NOMO-1 treated with dmso at 0.1 percent for 144 hours (cell line): ENCODE data around the gene FZD10.
A peak's percentile ranks its signal among the peaks of the same experiment; 100 is the strongest.

Experiments used
- DNase-seq: peaks from one replicate; lab custom pipeline; 2025; ENCODE audit not compliant: unreplicated experiment; lab: John Stamatoyannopoulos, UW

The FZD10 gene

DNA sequence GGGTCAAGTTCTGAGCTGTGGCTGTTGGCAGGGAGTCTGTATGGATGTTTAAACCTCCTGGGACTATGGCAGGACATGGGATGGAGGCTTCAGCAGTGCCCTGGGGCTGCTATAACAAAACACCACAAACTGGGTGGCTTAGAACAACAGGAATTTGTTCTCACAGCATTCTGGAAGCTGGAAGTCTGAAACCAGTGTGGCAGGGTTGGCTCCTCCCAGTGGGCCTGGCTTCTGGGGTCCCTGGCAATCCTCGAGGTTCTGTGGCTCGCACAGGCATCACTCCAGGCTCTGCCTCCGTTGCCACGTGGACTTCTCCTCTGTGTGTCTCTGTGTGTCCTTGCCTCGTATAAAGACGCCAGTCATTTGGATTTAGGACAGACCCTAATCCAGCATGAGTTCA is 39.9 kb downstream of the FZD10 start:
- no peak for DNase-seq

DNA sequence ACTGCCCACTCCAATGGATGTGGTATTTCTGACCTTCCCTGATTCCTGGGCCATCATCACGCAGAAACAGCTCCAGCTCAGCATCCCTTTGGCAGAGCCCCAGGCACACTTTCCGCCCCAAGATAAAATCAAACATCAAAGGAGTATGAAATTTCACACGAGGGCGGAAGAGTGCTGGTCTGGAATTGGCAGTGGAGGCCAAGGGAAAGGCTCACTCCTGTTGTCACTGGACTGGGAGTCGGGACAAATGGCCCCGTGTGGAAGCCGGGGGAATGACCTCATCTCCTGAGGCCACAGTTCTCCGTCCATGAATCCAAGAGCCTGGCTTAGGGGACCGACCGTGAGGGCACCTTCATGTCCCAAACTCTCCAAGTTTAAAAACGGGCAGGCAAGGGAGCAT is 40.9 kb downstream of the FZD10 start:
- no peak for DNase-seq

DNA sequence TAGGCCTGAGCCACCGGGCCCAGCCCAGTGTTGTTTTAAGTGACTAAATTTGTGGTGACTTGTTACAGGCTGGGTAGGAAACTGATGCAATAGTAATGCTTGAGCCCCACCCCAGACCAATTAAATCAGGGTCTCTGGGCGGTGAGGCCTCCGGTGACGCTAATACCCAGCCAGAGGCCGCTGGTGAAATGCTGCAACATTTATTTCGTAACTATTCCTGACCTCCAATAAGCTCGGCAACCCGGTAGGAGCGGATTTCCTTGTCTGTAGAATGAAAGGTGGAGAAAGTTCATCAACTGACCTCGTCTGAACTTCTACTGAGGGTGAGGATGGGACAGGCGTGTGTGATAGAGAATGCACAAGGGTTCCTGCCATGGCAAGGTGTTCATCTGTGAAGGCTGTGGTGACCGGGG is 42.3 kb downstream of the FZD10 start:
- peak; percentile 72 for DNase-seq

DNA sequence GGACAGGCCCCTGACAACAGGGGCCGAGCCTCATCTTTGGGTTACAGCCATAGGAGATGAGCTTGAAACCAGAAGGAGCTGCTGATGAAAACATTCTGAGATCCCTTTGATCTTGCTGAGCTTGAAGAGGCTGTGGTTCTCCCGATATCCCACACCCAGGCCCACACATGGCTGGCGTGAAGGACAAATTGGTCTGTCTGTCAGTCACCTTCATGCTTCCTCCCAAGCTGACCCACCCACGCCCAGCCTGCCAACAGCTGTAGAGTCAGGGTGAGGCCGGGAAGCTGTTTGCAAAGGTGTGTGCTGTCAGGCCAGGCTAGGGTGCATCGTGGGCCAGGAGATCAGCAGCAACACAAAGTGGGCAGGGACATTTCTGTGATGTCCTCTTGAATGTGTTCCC is 43.2 kb downstream of the FZD10 start:
- DNase-seq = no peak

DNA sequence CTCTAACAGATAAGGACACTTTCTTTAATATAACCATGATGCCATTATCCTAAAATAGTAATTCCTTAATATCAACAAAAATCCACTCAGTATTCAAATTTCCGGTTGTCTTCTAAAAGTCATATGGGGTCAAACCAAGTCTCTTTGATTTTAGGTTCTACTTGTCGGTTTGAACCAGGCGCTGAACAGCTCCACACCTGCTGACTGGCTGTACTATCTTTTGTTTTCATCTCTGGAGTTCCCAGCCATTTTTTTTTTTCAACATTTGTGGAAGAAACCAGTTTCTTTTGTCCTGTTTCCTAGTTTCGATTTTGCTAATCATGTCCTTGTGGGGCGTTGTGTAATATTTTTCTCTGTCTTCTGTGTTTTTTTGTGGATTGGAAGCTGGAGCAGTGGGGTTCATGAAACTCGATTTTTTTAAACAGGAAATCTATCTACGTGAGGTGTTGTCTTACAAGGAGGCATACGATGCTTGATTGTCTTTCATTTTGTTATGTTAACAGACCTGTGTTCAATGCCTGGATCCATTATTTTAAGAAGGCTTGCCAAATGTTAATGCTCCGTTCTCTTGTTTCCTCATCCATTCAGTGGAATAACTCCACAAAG is 50.2 kb downstream of the FZD10 start:
- no peak for DNase-seq

DNA sequence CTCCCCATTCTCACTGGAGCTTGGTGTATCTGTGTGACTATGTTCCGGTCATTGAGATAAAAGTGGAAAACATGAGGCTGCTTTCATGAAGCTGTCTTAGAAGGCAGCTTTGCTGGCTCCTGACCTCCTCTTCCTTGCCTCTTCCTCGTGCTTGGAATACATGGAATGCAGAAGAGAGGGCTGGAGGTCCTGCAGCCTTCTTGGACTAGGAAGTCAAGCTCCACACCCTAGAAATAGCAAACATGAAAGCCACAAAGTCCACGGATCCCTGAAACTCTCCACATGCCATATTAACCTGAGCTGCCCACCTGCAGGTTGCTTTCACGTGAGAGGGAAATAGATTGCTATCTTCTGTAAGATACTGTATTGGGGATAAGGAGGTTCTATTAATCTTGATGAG is 51.0 kb downstream of the FZD10 start:
- DNase-seq = no peak

DNA sequence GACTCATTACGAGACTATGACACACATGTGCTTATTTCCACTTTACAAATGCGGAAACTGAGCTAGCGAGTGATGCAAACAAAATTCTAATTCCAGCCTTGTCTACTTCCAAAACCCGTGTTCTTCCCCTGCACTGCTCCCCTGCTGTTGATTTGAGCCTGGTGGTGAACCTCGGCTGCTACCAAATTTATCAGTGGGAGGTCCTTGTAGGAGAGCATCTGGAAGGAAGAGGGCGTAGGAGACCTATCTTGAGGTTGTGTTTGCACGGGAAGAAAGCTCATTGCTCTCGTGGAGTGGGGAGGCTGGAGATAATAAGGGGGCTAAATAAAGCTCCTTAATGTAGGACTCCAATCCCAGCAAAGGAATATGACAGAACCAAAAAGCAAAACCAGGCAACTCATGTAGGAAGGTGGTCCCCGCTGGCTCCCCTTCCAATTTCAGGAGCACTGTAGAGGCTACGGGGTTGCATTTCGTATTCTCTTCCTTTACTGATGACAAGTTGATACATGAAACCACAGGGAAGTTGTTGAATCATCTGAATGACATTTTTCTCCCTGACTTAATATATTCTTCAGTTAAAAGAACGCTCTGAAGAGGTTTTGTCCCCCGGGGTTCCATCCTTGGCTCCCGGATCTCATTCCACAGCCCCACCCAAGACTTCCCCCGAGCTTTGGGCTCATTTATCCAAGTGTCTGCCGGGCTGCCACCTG is 52.6 kb downstream of the FZD10 start:
- DNase-seq = no peak
